Esophagus squamous epithelium (tissue), 5 donors: ENCODE results near the gene ZSCAN30. TPM values are rescaled to one million over a fixed set of nuclear protein-coding genes. Genes with fewer than 3 reads are reported as not detected.

Experiments
- DNase-seq: peaks from one replicate; lab custom pipeline; 2025; lab: John Stamatoyannopoulos, UW
- H3K27ac ChIP-seq, 4 donors: fragments of 200-600 bp; sonication (generic); one replicate each; pipeline ENCODE4 v1.5.1; 2016 to 2019; ENCODE audit warnings: mild to moderate bottlenecking in 1 of 4
- H3K27me3 ChIP-seq, 4 donors: fragments of 200-600 bp; sonication (generic); 1 replicate in 3 of 4; 2 replicates in 1 of 4; pipeline versions ENCODE4 v1.5.1 to v1.6.0; 2017 to 2021; ENCODE audit warnings: antibody characterized with exemption in 1 of 4
- H3K36me3 ChIP-seq, 3 donors: fragments of 200-600 bp; sonication (generic); one replicate each; pipeline ENCODE4 v1.5.1; 2016 to 2019
- H3K4me1 ChIP-seq, 3 donors: fragments of 200-600 bp; sonication (generic); one replicate each; pipeline ENCODE4 v1.5.1; 2017 to 2019
- H3K4me3 ChIP-seq, 4 donors: fragments of 200-600 bp; sonication (generic); 1 replicate in 3 of 4; 2 replicates in 1 of 4; pipeline ENCODE4 v1.5.1; 2016 to 2019; ENCODE audit warnings: mild to moderate bottlenecking in 2 of 4, moderate library complexity in 1 of 4
- H3K9me3 ChIP-seq, 3 donors: fragments of 200-600 bp; sonication (generic); one replicate each; pipeline ENCODE4 v1.5.1; 2016 to 2019
- CTCF ChIP-seq, 6 experiments: fragments of 450-650 bp in 4 of 6; fragments of 200-600 bp in 2 of 6; sonication (generic) in 2 of 6; IDR thresholded peaks; one replicate each; pipeline ENCODE4 v1.5.1; 2016 to 2019; ENCODE audit warnings: antibody characterized with exemption in 6 of 6, mild to moderate bottlenecking in 4 of 6, moderate library complexity in 4 of 6
- POLR2A ChIP-seq, 4 donors: fragments of 450-650 bp; IDR thresholded peaks; one replicate each; pipeline ENCODE4 v1.6.1; 2017; ENCODE audit warnings: antibody characterized with exemption in 4 of 4, mild to moderate bottlenecking in 4 of 4, moderate library complexity in 3 of 4
- WGBS, 2 donors: methylation state at CpG; one replicate each; pipeline ENCODE4 v1.1.5; 2018; 5-methylcytosine and 5-hydroxymethylcytosine counted together
- intact Hi-C: fragments of 100-400 bp; cut with DNase I; formaldehyde crosslinking; loops from one replicate; pipeline ENCODE4 v1.15.0; 2022
- total RNA-seq, 4 donors: library from RNA; depleted of rRNA; stranded (reverse); fragments of >200 nt; gene quantifications; one replicate each; pipeline ENCODE4 v1.1.0, GENCODE V29; 2016
- donor health status: DM: yes; HTN: yes; CAD: no.

The ZSCAN30 gene
- total RNA-seq, 4 donors from 2014 or later, result 4.1 to 14.9 (median 8.0) TPM

GRCh38 chr18:35291166-35291565, 1.1 kb upstream of the ZSCAN30 start:
- Histone ChIP-seq H3K4me1 (peaks cover 6 to 43% (median 17%) of the 10 kb centered on the region in 3 donors), H3K27me3 (no peaks in the 10 kb centered on the region), H3K4me3 (peak overlapping the region; percentile 65 to 88 (median 74)), H3K27ac (peak overlapping the region in 1 of 4 donors; percentile 91), H3K36me3 (peaks cover 0 to 33% (median 0%) of the 10 kb centered on the region in 3 donors), H3K9me3 (no peaks in the 10 kb centered on the region)
- DNase-seq, result no peak
- 72 to 85% methylated on average over 2 of the region's 2 CpGs for WGBS, 2 donors
- intact Hi-C loops, result loop anchor here (5.0 kb wide), 1 partner anchor 49 kb away; the partner anchor contains the start of gene ZNF397
- TF ChIP-seq POLR2A (IDR thresholded peaks at IDR 0.05) (no peak), CTCF (IDR thresholded peaks at IDR 0.05) (no peak)

- Histone ChIP-seq H3K4me1 (peaks cover 6 to 43% (median 17%) of the 10 kb centered on the region in 3 donors), H3K27ac (peak overlapping the region; percentile 87 to 93 (median 91)), H3K9me3 (no peaks in the 10 kb centered on the region), H3K27me3 (no peaks in the 10 kb centered on the region), H3K4me3 (peak overlapping the region; percentile 65 to 88 (median 74)), H3K36me3 (peaks cover 0 to 22% (median 0%) of the 10 kb centered on the region in 3 donors)
- 0 to 2% methylated on average over 6 to 8 of the region's 8 CpGs for WGBS, 2 donors
- DNase-seq, result no peak
- intact Hi-C loops, result loop anchor here (5.0 kb wide), 1 partner anchor 47 kb away; the partner anchor contains the start of gene ZNF397
- no peak for TF ChIP-seq CTCF (IDR thresholded peaks at IDR 0.05)
- no peak for TF ChIP-seq POLR2A (IDR thresholded peaks at IDR 0.05)
These were observed 319 bp downstream of the ZSCAN30 start for GRCh38 chr18:35289727-35290093.

- no peak for DNase-seq
- Histone ChIP-seq H3K4me3 (peak overlapping the region; percentile 65 to 88 (median 74)), H3K4me1 (peaks cover 6 to 43% (median 17%) of the 10 kb centered on the region in 3 donors), H3K36me3 (peaks cover 0 to 22% (median 0%) of the 10 kb centered on the region in 3 donors), H3K9me3 (no peaks in the 10 kb centered on the region), H3K27ac (peak overlapping the region; percentile 87 to 93 (median 91)), H3K27me3 (no peaks in the 10 kb centered on the region)
- 3 to 4% methylated on average over 6 of the region's 6 CpGs for WGBS, 2 donors
- TF ChIP-seq POLR2A (IDR thresholded peaks at IDR 0.05), result no peak
- no peak for TF ChIP-seq CTCF (IDR thresholded peaks at IDR 0.05)
- intact Hi-C loops, result no loop called here
These were observed 736 bp downstream of the ZSCAN30 start for GRCh38 chr18:35289293-35289692.

- no peak for TF ChIP-seq POLR2A (IDR thresholded peaks at IDR 0.05)
- no peak for TF ChIP-seq CTCF (IDR thresholded peaks at IDR 0.05)
- no peak overlapping the region for H3K27ac ChIP-seq
- H3K4me3 ChIP-seq, result no peak overlapping the region
- H3K27me3 ChIP-seq, result no peaks in the 10 kb centered on the region
- H3K36me3 ChIP-seq, result peaks cover 0 to 26% (median 6%) of the 10 kb centered on the region in 3 donors
- no peaks in the 10 kb centered on the region for H3K9me3 ChIP-seq
- H3K4me1 ChIP-seq, result peaks cover 0 to 18% (median 5%) of the 10 kb centered on the region in 3 donors
- no peak for DNase-seq
- intact Hi-C loops, result no loop called here
- WGBS, 2 donors, result no CpG with 5 or more reads among the region's 3 CpGs
These were observed 5.2 kb downstream of the ZSCAN30 start for GRCh38 chr18:35284841-35285240.

- DNase-seq, result no peak
- intact Hi-C loops, result no loop called here
- Histone ChIP-seq H3K9me3 (no peaks in the 10 kb centered on the region), H3K4me1 (peaks cover 0 to 13% (median 3%) of the 10 kb centered on the region in 3 donors), H3K27me3 (no peaks in the 10 kb centered on the region), H3K4me3 (no peak overlapping the region), H3K27ac (no peak overlapping the region), H3K36me3 (peaks cover 0 to 26% (median 6%) of the 10 kb centered on the region in 3 donors)
- 87 to 100% methylated on average over 1 to 3 of the region's 7 CpGs for WGBS, 2 donors
- TF ChIP-seq CTCF (IDR thresholded peaks at IDR 0.05) (no peak), POLR2A (IDR thresholded peaks at IDR 0.05) (no peak)
These were observed 5.9 kb downstream of the ZSCAN30 start for GRCh38 chr18:35283923-35284794.
